GM19397 (cell line): Measurements from ENCODE around the gene AATK.

Source experiments
- ATAC-seq: cut with Tn5 transposase; IDR thresholded peaks from one replicate; pipeline ENCODE4 v1.9.1; 2021; ENCODE audit warnings: mild to moderate bottlenecking, moderate library complexity; ENCODE audit not compliant: unreplicated experiment

AATK gene

DNA sequence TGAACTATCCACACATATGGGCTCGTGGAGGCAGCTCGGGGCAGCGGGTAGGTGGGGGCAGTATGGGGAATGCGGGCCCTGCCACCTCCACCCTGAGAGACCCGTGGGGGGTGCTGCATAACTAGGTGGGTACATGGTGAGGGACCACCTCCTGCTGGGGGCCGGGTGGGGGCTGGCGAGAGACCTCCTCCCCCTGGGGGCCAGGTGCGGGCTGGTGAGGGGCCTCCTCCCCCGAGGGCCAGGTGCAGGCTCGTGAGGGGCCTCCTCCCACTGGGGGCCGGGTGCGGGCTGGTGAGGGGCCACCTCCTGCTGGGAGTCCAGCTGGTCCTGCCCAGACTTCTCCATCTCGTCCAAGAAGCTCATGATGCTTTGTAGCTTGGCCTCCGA, 31.4 kb upstream of the AATK start:
- no peak for ATAC-seq

DNA sequence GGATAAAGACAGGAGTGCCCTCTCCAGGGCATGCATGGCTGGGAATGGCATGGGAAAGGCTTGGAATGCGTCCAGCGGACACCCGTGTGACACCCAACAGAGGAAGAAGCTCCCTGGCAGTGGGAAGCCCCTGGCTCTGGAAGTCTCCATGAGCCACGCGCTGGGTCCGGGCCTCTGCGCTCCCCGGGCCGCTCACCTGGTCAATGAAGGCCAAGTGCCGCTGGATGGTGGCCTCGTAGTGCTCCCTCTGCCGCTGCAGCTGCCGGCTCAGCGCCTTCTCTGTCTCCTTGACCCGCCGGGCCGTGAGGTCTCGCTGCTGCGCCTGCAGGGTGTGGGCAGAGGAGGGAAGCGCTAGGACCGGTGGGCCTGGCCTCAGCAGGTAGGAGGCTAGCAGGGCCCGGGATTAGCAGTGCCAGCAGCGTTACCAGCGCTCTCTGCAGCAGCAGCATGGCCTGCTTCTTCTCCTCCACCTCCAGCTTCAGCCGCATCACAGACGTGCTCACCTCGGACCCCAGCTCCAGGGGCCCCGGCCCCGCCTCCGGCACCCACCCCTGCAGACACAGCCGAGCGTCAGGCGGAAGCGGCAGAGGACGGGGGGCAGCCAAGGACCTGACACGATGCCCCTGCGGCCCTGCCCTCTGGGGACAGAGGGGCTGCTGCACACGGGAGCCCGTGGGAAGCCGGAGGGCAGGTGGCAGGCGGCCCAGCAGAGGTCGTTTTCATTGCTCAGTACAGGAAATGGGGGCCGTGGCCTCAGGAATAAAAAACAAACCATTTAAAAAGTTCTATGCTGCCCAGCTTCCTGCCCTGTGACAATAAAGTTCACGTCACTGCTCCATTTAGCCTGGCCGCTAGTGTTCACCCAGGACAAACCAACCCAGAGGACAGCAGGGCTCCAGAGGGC, 30.7 kb upstream of the AATK start:
- no peak for ATAC-seq

DNA sequence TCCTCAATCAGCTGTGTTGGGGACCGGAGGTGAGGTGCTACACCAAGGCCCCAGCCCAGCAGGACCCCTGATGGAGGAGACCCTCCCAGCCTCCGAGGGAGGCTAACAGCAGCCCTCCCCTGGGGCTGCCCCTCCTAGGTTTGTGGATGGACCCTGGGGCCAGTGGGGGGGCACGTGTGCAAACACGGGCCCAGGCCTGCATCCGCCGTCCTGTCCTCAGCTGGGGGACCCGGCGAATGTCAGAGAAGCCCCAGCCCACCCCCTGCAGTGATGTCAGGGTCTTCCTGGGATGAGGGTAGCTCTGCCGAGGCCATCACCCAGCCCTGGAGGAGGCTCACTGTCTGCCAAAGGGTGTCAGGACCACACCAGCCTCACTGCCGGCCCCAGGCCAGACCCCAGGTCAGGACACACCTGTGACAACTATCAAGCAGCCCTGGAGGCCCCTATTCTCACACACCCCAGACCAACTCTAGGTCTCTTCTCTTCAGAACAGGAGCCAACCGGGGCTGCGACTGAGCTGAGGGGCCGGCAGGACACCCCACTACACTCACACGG, 30.0 kb upstream of the AATK start:
- ATAC-seq = no peak

DNA sequence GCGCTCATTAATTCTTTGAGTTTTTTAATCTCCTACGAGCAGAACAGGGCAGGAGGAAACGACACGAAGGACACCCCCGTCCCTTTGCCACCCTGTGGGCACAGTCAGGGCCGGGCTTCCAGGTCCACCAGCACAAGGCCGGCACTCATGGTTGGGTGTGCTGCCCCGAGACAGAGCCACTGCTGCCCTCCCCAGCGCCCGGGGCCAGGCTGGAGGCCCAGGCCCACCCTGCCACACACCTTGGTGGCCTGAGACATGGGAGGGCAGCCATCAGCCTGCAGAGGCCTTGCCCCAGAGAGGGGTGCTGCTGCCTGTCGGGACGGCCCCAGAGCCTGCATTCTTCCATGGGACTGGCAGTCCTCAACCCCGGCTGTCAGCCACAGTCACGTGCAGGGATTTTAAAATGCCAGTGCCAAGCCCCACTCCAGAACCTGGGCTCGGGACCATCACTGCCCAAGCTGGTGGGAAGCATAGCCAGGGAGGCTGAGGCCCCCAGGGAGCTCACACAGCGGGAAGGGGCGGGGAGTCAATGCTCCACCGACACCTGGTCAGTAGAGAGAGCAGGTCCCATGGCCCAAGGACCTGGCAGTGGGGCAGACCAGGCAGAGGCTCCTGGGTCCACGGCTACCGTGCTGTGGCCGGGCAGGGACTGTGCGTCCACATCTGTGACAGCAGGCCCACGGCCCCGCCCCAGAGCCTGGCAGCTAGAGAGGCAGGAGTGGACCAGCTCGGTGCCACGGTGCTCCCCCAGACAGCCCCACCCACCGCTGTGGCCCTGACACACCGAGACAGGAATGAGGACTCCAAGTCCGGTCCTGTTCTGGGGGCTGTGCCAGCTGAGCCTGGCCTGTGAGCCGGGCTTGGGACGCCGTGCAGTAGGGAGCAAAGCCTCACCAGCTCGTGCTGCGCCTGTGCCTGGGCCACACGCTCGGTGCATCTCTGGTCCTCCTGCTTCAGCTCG, 29.2 kb upstream of the AATK start:
- ATAC-seq = no peak

DNA sequence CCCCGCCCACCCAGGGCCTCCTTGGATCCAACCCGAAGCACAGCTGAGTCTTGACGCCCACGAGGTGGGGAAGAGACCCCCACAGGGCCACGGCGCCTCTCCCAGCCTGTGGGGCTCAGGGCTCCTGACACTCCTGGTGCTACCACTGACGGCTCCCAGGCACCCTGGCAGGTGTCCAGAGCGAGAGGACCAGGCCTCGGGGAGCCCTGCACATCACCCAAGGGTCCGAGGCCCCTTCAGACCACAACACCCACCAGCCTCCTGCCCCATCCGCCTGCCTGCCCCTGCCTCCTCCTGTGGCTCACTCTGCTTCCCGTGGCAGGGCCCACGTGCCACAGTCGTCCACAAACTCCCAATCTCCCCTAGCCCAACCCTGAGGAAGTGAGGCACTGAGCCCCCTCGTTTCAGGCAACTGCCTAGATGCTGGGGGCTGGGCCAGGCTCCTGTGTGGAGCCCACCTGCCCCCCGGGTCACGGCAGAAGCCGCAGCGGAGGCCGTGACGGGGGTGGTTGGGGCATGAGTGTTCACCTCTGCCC, 28.3 kb upstream of the AATK start:
- ATAC-seq = no peak

DNA sequence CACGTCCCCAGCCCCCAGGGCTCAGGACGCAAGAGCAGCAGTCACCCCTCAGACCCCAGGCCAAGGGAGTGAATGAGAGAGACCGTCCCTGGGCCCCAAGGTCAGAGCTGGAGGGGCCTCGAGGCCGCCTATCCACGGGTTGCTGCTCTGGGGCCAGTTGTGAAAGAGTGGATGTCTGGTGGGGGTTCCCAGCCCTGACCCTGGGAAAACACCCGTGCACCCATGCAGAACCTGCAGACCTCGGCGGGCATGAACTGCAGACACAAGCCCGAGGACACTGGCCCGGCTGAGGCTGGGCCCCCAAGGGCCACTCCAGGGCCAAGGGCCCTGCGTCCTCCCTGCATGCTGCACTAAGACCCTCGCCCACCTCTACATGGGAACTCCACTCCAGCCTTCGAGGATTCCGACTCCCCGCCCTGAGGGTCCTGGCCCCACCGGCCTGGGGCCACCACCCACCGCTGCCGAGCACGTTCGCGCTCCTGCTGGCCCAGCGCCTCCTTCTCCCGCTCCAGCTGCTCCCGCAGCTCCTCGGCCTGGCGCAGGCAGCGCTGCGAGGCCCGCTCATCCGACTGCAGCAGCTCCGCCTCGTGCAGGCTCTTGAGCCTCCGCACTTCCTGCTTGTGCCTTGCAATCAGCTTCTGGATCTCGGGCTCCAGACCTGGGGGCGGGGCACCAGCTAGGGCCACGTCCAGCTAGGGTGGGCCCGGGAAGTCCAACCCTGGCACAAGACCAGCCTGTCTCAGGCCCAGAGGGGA, 27.6 kb upstream of the AATK start:
- ATAC-seq = no peak

DNA sequence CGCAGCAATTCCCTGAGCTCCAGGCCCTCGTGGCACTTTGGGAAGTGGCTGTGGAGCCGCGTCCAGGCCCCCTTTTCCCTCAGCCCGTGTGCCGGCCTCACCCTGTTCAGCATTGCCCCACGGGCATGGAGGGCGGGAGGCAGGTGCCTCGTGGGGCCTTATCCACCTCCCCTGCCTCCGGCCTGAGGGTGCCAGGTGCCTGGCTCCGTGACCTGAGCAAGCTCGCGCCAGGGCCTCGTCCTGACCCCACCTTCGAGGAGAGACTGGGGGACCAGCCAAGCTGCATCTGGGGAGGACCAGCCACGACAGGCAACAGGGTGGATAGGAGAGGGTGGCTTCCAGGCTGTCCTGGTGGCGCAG, 27.0 kb upstream of the AATK start:
- ATAC-seq = no peak

DNA sequence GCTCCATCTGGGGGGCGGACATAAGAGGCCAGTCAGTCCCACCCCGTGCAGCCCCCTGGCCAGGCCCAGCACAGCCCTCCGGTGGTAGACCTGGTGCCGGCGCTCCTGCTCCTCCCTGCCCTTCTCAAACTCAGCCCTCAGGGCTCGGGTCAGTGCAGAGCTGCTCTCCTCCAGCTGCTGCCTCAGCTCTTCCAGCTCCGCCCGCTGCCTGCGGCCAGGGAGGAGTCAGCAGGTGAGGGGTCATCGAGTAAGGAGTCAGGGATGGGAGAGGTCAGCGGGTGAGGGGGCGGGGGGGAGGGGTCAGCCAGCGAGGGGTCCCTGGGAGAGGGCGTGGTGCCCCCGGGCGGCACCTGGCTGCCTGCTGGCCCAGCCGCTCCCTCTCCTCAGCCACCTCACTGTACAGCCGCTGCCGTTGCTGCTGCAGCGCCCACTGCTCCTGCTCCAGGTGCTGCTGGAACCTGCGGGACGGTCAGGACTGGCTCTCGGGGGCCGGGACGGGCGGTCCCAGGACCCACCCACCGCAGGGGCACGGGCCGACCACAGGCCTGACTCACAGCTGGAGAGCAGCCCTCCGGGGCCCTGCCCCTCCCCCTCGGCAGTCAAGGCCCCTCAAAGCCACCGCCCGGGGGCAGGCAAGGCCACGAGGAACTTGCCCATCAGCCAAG, 26.5 kb upstream of the AATK start:
- no peak for ATAC-seq

DNA sequence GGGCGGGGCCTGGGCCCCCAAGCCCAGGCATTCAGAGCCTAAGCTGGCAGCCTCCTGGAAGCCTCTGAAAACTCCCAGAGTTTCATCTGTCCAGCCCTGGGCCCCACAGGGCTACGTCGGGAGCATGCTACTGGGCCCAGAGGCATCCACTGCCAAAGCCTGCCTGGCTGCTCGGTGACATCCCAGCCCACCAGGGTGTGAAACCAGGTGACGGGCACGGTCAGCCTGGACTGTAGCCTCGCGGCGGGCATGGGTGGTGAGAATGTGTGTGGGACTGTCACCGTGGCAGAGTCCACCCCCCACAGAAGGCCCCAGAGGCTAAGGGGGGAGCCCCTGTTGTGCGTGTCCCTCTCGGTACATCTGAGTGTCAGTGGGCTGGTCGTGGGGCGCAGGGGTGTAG, 25.6 kb upstream of the AATK start:
- ATAC-seq = no peak

DNA sequence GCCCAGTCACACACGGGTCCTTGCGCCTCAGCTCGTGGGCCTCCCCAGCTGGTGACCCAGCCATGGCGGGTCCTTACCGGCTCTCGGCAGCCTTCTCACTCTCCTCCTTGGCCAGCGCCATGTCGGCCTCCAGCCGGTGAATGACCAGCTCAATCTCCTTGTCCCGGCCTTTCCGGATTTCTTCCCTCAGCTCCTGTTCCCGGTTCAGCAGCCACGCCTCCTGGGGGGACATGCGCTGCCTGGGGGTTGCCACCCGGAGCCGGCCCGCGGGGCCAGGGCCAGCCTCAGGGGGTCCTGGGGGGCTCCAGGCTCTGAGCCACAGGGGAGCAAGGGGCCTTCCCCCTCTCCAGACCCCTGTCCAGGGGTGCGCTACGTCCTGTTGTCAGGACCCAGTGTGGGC, 25.1 kb upstream of the AATK start:
- ATAC-seq = no peak

DNA sequence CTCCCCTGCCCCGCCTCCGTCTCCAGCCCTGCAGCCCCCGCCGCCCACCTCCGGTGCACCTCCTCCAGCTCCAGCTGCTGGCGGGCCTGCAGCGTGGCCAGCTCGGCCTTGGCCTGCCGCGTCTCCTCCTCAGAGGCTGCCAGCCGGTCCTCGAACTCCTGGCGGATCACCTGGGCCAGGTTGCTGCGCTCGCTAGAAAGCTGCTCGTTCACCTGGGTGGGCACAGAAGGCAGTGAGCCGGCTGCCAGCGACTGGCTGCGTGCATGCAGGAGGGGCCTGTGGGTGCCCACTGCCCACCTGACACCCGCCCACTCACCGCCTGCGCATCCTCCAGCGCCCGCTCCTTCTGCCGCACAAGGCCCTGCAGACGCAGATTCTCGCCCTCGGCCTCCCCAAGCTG, 24.6 kb upstream of the AATK start:
- no peak for ATAC-seq

DNA sequence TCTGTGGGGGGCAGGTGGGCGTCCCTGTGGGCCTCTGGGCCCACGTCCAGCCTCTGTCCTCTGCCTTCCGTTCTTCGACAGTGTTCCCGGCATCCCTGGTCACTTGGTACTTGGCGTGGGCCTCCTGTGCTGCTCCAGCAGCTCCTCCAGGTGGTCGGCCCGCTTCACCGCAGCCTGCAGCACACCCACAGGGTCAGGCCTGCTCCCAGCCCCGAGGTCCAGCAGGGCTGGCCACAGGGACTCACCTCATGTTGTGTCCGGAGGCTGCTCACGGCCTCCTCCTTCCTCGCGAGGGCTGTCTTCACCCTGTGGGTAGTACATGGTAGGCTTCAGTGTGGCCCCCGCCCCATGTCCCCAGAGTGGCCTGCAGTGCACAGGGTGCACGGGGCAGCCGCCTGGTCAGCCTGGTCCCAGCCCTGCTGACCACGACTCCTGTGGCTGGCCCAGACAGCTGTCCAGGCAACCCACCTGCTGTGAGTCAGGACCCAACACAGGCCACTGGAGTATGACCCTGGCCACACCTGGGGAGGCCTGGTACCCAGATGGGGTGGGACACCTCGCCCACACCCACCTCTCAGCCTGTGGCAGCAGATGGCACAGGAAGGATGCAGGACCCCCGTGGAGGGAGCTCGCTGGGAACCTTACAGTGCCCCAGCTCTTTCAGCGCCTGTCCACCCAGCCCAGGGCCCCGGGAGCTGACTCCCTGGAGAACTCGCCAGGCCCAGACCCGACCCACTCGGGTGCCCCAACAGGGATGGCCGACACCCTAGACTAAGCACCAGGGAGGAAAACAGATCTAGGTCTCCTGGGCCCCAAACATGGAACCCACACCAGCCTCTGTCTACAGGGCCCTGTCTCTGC, 23.9 kb upstream of the AATK start:
- ATAC-seq = no peak

DNA sequence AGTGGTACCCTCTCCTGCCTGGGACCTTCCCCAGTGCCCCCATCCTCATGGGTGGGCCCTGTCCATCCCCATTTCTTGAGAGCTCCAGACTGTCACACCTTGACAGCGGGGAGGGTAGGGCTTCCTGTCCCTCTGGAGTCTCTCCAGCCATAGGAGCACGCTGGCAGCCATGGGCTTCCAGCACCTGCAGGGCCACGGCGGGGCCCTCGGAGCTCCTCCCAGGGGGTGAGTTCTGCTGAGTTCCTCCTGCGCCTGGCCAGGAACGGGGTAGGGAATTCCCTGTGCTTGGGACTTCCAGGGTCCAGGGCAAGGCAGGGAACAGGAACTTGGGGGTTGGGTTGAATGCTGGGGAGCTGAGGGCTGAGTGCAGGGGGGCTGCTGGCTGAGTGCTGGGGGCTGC, 23.0 kb upstream of the AATK start:
- no peak for ATAC-seq

DNA sequence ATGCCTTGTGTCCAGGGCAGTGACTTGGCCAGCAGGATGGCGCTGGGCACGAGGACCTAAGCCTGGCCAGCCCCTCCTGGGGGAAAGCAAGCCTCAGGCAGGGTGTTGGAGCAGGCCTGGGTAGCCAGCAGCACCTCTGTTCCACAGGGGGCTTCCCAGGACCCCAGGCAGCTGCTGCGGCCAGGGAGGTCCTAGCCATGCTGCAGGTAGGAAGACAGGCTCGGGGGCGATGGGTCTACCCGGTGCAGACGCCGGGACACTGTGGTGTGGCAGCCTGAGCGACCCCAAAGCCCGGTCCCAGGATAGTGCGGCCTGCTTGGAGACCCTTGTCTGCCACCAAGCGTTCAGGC, 22.4 kb upstream of the AATK start:
- ATAC-seq = no peak

DNA sequence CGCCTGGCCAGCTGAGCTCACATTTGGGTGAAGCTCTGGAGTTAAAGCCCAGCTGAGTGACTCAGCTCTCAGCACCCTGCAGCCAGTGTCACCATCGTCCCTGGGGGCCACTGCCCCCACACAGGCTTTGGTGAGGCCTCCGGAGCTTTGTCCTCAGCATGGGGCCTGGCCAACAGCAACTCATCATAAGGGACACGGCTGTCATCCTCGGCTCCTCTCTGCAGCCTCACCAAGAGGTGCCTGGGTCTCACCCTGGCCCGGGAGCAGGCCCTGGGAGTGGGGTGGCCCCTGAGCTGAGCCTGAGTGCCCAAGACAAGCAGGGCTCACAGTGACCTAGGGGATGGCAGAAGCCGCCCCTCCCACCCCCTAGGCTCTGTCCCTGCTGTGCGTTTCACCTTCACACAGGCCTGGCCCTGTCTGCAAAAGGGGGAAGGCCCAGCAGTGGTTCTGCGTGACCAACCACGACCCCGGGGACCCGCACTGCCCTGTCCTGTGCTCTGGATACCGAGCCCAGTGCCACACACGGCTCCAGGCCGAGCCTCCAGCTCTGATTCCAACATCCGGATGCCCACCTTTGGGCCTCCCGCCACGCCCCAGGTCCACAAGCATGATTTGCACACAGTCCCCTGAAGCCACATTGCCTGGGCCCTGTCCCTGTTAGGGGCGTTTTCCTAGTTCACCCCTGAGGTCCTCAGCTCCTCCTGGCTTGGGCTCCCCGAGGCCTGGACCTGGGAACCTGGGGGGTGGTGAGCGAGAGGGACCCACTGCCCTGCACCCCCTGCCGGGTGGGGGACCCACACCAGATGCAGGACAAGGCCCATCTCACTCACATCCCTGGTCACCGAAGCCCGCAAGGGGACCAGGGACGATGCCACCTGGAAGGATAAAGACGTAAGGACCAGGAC, 21.8 kb upstream of the AATK start:
- ATAC-seq = no peak

DNA sequence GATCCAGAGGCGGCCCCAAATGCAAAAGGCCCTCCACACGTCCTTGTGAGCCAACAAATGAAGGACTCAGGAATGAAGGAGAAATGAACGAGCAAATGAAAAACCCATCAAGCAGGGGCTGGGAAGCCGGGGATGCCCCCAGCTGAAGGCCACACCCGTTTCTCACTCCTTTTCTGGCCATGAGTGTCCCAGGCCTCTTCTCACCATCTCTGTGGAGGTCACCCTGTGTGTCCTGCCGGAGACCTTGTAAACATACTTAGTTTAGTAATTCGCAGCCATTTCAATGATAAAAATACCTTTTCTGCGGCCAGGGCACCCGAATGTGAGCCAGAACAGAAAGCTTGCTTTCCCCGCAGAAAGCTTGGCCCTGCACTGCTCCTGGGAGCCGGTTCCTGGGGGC, 21.1 kb upstream of the AATK start:
- no peak for ATAC-seq

DNA sequence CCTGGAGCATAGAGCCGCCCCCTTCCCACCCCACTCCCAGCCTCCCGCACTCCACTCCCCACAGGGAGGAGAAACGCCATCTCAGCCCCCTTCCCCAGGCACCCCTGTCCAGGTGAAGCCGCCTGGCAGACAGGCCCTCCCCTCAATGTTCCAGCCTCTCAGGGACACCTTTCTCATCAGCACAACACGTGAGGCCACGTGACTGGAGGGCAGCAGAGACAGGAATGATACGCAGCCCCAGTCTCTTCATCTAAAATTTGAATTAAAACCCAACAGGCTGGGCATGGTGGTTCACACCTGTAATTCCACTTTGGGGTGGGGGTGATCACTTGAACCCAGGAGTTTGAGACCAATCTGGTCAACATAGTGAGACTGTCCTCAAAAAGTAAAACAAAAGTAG, 20.2 kb upstream of the AATK start:
- no peak for ATAC-seq

DNA sequence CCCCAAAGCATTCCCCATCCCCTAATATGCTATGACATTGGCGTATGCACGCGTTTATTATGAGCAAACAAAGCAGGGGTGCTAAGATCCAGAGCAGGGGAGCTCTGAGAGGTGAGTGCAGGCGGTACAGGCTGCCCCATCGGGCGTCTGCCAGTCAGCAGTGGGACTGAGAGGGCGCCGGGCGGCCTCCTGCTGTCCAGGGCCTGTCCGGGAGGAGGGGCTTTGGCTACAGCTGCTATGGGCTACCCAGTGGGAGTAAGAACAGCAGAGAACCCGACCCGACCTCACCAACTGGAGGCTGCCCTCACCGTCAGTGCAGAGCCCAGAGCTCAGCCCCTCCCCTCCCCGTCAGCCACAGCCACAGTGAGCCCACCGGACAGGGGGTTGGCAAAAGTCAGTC, 18.5 kb upstream of the AATK start:
- ATAC-seq = no peak
